MM.1S (cell line): Measurements from ENCODE around the gene RNF222.

Experiments
- CTCF ChIP-seq: fragments of 300-600 bp; sonication (generic); IDR thresholded peaks from 2 replicates; pipeline ENCODE4 v1.5.1; 2016; ENCODE audit warnings: antibody characterized with exemption, low read length, mixed read lengths
- EZH2 ChIP-seq: fragments of 300-600 bp; sonication (generic); optimal IDR thresholded peaks from 2 replicates; pipeline ENCODE3; 2017; ENCODE audit warnings: low read depth, mild to moderate bottlenecking, antibody characterized with exemption, low read length, mixed read lengths
- EZH2phosphoT487 ChIP-seq: fragments of 300-600 bp; sonication (generic); IDR thresholded peaks from 2 replicates; pipeline ENCODE4 v1.6.1; 2018; ENCODE audit warnings: antibody characterized with exemption, low read length

- no peak for TF ChIP-seq CTCF
- TF ChIP-seq EZH2 = no peak
- TF ChIP-seq EZH2phosphoT487 = no peak
These were observed 20.2 kb downstream of the RNF222 start for GRCh38 chr17:8377422-8377821.
